AG04449 (cell line): ENCODE measurements around the gene TRMT1L.

ENCODE experiments used
- CTCF ChIA-PET: fragments of 350-600 bp; formaldehyde crosslinking; extraction: SDS; loops from one replicate; lab custom pipeline; 2021; ENCODE audit warnings: antibody characterized with exemption; lab: Yijun Ruan, JAX
- POLR2A ChIA-PET: fragments of 400-600, 350-600 bp; formaldehyde crosslinking; extraction: SDS; loops from one replicate; lab custom pipeline; 2020; ENCODE audit warnings: antibody characterized with exemption, inconsistent platforms; lab: Yijun Ruan, JAX
- DNase-seq: peaks from one replicate; pipeline ENCODE4 v3.0.0-alpha.2; 2010; ENCODE audit warnings: low read depth, low spot score
- H3K4me3 ChIP-seq: 2 replicates; pipeline ENCODE4 v1.5.1; 2011; ENCODE audit warnings: low read depth, mild to moderate bottlenecking, control low read depth, low read length
- TF ChIP-seq, protein P1 (sequence below): IDR thresholded peaks from one replicate; pipeline ENCODE4 v1.5.1; 2011; ENCODE audit warnings: mild to moderate bottlenecking, moderate library complexity, low read length, control low read depth, inconsistent platforms; ENCODE audit not compliant: insufficient read depth; ENCODE audit errors: missing control alignments

TRMT1L gene

DNA sequence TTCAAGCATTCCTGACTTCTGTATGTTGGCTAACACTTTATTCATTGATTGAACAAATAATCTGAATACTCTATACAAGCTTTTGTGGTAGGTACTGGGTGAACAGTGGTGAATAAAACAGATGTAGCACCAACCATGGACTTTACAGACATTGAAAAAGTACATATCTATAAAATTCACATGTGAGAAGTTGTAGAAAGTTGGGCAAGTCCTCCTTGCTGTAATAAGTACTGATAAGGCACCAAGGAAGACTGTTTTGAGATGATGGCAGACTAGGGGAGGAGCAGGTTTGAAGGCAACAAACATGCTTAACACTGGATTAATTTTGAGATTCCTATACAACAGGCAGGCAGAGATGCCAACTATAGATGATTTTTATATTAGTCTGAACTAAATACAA is 69.0 kb downstream of the TRMT1L start:
- POLR2A ChIA-PET = no interaction called here

DNA sequence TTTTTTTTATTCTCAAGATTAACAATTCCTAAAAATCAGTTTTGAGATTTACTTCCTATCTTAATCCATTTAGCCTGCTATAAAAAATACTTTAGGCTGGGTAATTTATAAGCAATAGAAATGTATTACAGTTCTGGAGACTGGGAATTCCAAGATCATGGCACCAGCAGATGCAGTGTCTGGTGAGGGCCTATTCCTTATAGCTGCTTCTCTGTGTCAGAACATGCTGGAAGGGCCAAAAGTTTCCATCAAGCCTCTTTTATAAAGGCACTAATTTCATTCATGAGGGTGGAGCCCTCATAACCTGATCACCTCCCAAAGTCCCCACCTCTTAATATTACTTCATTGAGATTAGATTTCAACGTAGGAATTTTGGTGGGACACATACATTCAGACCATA is 69.7 kb downstream of the TRMT1L start:
- POLR2A ChIA-PET = no interaction called here
- no peak overlapping the region for H3K4me3 ChIP-seq
- DNase-seq = no peak
- CTCF ChIA-PET = no interaction called here
- TF ChIP-seq, protein P1, sequence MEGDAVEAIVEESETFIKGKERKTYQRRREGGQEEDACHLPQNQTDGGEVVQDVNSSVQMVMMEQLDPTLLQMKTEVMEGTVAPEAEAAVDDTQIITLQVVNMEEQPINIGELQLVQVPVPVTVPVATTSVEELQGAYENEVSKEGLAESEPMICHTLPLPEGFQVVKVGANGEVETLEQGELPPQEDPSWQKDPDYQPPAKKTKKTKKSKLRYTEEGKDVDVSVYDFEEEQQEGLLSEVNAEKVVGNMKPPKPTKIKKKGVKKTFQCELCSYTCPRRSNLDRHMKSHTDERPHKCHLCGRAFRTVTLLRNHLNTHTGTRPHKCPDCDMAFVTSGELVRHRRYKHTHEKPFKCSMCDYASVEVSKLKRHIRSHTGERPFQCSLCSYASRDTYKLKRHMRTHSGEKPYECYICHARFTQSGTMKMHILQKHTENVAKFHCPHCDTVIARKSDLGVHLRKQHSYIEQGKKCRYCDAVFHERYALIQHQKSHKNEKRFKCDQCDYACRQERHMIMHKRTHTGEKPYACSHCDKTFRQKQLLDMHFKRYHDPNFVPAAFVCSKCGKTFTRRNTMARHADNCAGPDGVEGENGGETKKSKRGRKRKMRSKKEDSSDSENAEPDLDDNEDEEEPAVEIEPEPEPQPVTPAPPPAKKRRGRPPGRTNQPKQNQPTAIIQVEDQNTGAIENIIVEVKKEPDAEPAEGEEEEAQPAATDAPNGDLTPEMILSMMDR = no peak

More for the DNA sequence above, 69.0 kb downstream of the TRMT1L start:
- no peak for DNase-seq
- no peak overlapping the region for H3K4me3 ChIP-seq
- TF ChIP-seq, protein P1 = no peak
- CTCF ChIA-PET = no interaction called here

DNA sequence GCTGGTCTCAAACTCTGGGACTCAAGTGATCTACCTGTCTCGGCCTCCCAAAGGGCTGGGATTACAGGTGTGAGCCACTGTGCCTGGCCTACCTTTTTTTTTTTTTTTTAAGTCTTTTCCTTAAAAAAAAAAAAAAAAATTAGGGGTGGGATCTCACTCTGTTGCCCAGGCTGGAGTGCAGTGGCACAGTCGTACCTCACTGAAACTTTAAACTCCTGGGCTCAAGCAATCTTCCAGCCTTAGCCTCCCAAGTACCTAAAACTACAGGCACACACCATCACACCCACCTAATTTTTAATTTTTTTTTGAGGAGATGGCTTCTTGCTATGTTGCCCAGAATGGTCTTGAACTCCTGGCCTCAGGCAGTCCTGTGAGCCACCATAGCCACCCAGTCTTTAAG is 72.9 kb downstream of the TRMT1L start:
- TF ChIP-seq, protein P1 = no peak
- ChIA-PET POLR2A (no interaction called here), CTCF (no interaction called here)
- no peak overlapping the region for H3K4me3 ChIP-seq
- no peak for DNase-seq

DNA sequence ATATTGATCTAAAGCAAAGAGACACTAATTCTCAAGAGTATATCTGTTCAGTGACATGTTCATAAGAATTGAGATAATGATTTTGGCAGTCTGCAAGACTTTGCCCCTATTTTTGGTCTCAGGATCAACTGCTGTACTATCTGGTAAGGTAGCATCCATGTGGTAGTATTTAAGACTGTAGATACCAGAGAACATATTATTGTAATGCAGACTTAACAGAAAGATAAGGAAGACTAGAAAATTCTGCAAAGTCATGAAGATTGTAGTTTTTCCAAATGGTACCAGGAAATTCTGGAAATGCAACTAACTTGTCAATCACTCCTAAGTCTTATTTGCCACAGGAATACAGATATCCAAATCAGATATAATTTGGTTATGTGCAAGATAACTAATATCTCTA is 76.3 kb downstream of the TRMT1L start:
- POLR2A ChIA-PET = no interaction called here
- no peak for DNase-seq

DNA sequence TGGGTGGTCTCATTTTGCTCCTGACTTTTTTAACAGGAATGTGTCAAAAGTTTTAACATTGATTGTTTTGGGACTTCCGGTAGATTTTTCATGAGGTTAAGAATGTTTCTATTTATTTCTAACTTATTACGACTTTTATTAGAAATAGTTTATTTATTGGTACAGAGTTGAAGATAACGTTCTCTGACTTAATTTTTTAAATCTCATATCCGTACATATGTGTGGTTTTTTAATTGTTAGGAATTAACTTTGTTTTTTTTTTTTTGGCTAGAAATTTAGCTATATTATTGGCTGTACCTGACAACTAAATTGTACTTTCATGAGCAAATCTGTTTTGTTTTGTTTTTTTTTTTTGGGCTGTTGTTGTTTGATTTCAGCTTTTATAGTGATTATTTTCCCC is 79.4 kb downstream of the TRMT1L start:
- TF ChIP-seq, protein P1 = no peak
- POLR2A ChIA-PET = no interaction called here
- H3K4me3 ChIP-seq = no peak overlapping the region
- no peak for DNase-seq
- CTCF ChIA-PET = interaction anchor here (0.6 to 1.0 kb wide), 2 partner anchors 271 to 859 kb away, joined by 3 to 5 read pairs; no protein-coding TSS in a partner anchor

More for the DNA sequence above, 76.3 kb downstream of the TRMT1L start:
- H3K4me3 ChIP-seq = no peak overlapping the region
- CTCF ChIA-PET = no interaction called here
- TF ChIP-seq, protein P1 = no peak

DNA sequence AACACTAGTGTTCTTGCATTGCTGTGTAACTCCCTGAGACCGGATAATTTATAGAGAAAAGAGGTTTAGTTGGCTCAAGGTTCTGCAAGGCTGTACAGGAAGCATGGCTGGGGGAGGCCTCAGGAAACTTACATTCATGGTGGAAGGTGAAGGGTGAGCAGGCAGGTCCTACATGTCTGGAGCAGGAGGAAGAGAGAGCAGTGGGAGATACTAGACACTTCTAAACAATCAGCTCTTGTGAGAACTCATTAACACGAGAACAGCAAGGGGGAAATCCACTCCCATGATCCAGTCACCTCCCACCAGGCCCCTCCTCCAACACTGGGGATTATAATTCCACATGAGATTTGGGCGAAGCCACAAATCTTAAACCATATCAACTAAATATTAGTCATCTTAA is 81.3 kb downstream of the TRMT1L start:
- ChIA-PET POLR2A (no interaction called here), CTCF (no interaction called here)
- DNase-seq = no peak
- TF ChIP-seq, protein P1 = no peak
- H3K4me3 ChIP-seq = no peak overlapping the region
